ENCODE data around the gene PEX11A. TPM values are rescaled to one million over a fixed set of nuclear protein-coding genes. Genes with fewer than 3 reads are reported as not detected.

The PEX11A gene
- total RNA-seq, 6 experiments from 2014 or later = 6.9 to 30.9 (median 22.6) TPM

GRCh38 chr15:89641053-89641452 lies 49.5 kb downstream of the PEX11A start:
- intact Hi-C loops (cut with DNase I) = no loop called here
- DNase-seq (no peak), ATAC-seq (no peak)
- WGBS (ENCODE audit: insufficient coverage, low coverage, low lambda C conversion rate, missing lambda C conversion rate) = 73% methylated on average over 3 of the region's 5 CpGs
- Histone ChIP-seq H3K36me3 (no peaks in the 10 kb centered on the region), H3K4me3 (no peak overlapping the region), H3K27ac (no peak overlapping the region), H3K27me3 (no peaks in the 10 kb centered on the region), H3K9me3 (no peaks in the 10 kb centered on the region), H3K4me1 (peaks cover 0 to 5% (median 0%) of the 10 kb centered on the region in 4 donors)
- TF ChIP-seq POLR2A (IDR thresholded peaks at IDR 0.05) = no peak
- TF ChIP-seq, protein P1, sequence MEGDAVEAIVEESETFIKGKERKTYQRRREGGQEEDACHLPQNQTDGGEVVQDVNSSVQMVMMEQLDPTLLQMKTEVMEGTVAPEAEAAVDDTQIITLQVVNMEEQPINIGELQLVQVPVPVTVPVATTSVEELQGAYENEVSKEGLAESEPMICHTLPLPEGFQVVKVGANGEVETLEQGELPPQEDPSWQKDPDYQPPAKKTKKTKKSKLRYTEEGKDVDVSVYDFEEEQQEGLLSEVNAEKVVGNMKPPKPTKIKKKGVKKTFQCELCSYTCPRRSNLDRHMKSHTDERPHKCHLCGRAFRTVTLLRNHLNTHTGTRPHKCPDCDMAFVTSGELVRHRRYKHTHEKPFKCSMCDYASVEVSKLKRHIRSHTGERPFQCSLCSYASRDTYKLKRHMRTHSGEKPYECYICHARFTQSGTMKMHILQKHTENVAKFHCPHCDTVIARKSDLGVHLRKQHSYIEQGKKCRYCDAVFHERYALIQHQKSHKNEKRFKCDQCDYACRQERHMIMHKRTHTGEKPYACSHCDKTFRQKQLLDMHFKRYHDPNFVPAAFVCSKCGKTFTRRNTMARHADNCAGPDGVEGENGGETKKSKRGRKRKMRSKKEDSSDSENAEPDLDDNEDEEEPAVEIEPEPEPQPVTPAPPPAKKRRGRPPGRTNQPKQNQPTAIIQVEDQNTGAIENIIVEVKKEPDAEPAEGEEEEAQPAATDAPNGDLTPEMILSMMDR (IDR thresholded peaks at IDR 0.05) = no peak

DNA sequence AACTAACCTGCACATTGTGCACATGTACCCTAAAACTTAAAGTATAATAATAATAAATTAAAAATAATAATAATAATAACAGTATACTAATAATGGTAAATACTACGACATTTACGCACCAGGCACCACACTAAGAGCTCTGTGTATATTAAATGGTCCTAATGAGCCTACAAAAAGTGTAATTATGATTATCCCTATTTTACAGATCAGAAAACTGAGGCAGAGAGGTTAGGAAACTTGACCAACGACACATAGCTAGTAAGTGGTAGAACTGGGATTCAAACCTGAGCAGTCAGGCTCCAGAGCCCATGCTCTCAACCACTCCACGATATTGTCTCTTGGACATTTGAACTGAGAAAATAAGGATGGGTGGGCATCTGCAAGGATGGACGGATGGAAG lies 50.3 kb downstream of the PEX11A start:
- WGBS (ENCODE audit: insufficient coverage, low coverage, low lambda C conversion rate, missing lambda C conversion rate) = 85% methylated on average over 4 of the region's 5 CpGs
- ATAC-seq (no peak), DNase-seq (no peak)
- Histone ChIP-seq H3K27me3 (no peaks in the 10 kb centered on the region), H3K4me3 (no peak overlapping the region), H3K4me1 (peaks cover 0 to 5% (median 0%) of the 10 kb centered on the region in 4 donors), H3K9me3 (no peaks in the 10 kb centered on the region), H3K36me3 (no peaks in the 10 kb centered on the region), H3K27ac (no peak overlapping the region)
- intact Hi-C loops (cut with DNase I) = no loop called here
- TF ChIP-seq, protein P1 (IDR thresholded peaks at IDR 0.05) = no peak
- no peak for TF ChIP-seq POLR2A (IDR thresholded peaks at IDR 0.05)

DNA sequence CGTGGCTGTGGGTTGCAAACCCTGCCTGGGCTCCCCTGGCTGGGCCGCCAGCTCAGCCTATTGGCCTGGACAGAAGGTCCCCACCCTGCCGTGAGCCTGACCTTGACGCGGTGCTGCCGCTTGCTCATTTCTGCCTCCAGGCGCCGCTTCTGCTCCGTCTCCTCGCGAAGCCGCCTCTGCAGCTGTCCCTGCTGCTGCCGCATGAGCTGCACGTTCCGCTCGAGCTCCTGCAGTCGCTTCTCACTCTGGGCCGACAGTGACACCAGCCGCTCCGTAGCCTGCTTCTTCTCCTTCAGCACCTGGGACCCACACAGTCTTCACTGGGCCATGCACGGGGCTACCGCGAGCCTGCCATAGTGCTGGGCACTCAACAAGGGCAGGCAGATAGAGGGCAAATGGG lies 57.0 kb downstream of the PEX11A start:
- TF ChIP-seq, protein P1 (IDR thresholded peaks at IDR 0.05) = no peak
- no peak for TF ChIP-seq POLR2A (IDR thresholded peaks at IDR 0.05)
- 86% methylated on average over 7 of the region's 23 CpGs for WGBS (ENCODE audit: insufficient coverage, low coverage, low lambda C conversion rate, missing lambda C conversion rate)
- ATAC-seq = no peak

GRCh38 chr15:89632563-89633430 lies 57.8 kb downstream of the PEX11A start:
- H3K27me3 ChIP-seq = no peaks in the 10 kb centered on the region
- WGBS (ENCODE audit: insufficient coverage, low coverage, low lambda C conversion rate, missing lambda C conversion rate) = 93% methylated on average over 7 of the region's 18 CpGs
- H3K27ac ChIP-seq = no peak overlapping the region
- H3K9me3 ChIP-seq = no peaks in the 10 kb centered on the region
- H3K4me1 ChIP-seq = no peaks in the 10 kb centered on the region
- no peak for DNase-seq
- intact Hi-C loops (cut with DNase I) = no loop called here
- no peak for TF ChIP-seq POLR2A (IDR thresholded peaks at IDR 0.05)
- TF ChIP-seq, protein P1 (IDR thresholded peaks at IDR 0.05) = no peak
- H3K4me3 ChIP-seq = no peak overlapping the region
- no peaks in the 10 kb centered on the region for H3K36me3 ChIP-seq
- no peak for ATAC-seq

More for the DNA sequence above, 57.0 kb downstream of the PEX11A start:
- Histone ChIP-seq H3K27me3 (no peaks in the 10 kb centered on the region), H3K36me3 (no peaks in the 10 kb centered on the region), H3K9me3 (no peaks in the 10 kb centered on the region), H3K27ac (no peak overlapping the region), H3K4me1 (no peaks in the 10 kb centered on the region), H3K4me3 (no peak overlapping the region)
- intact Hi-C loops (cut with DNase I) = no loop called here
- no peak for DNase-seq
